Neural progenitor cell (in vitro differentiated cells): ENCODE data around the gene SRBD1. TPM values are rescaled to one million over a fixed set of nuclear protein-coding genes. Genes with fewer than 3 reads are reported as not detected.

Source experiments
- DNase-seq: peaks from one replicate; pipeline ENCODE4 v3.0.0-alpha.2; 2016; ENCODE audit warnings: low spot score
- H2AFZ ChIP-seq: fragments of 200-600 bp; sonication (generic); replicated peaks from 2 replicates; pipeline ENCODE4 v1.6.1; 2016; ENCODE audit warnings: antibody characterized with exemption
- H3F3A ChIP-seq: fragments of 200-600 bp; sonication (generic); 2 replicates; pipeline ENCODE4 v1.6.1; 2016; ENCODE audit warnings: antibody characterized with exemption, low read depth
- H3K27ac ChIP-seq: fragments of 200-600 bp; sonication (generic); 2 replicates; pipeline ENCODE4 v1.5.1; 2016; ENCODE audit warnings: mild to moderate bottlenecking
- H3K27me3 ChIP-seq: fragments of 200-600 bp; sonication (generic); 2 replicates; pipeline ENCODE4 v1.6.1; 2016; ENCODE audit warnings: mild to moderate bottlenecking, moderate library complexity
- H3K36me3 ChIP-seq: fragments of 200-600 bp; sonication (generic); 2 replicates; pipeline ENCODE4 v1.5.1; 2016
- H3K4me1 ChIP-seq: fragments of 200-600 bp; sonication (generic); 2 replicates; pipeline ENCODE4 v1.6.1; 2016; ENCODE audit warnings: mixed run types
- H3K4me2 ChIP-seq: fragments of 200-600 bp; sonication (generic); 2 replicates; pipeline ENCODE4 v1.6.1; 2016
- H3K4me3 ChIP-seq: fragments of 200-600 bp; sonication (generic); 2 replicates; pipeline ENCODE4 v1.5.1; 2016
- H3K79me2 ChIP-seq: fragments of 200-600 bp; sonication (generic); 2 replicates; pipeline ENCODE4 v1.6.1; 2016; ENCODE audit warnings: low read depth
- H3K9ac ChIP-seq: fragments of 200-600 bp; sonication (generic); 2 replicates; pipeline ENCODE4 v1.6.1; 2016
- H3K9me3 ChIP-seq: fragments of 200-600 bp; sonication (generic); 2 replicates; pipeline ENCODE4 v1.5.1; 2016; ENCODE audit warnings: low read depth
- H4K20me1 ChIP-seq: fragments of 200-600 bp; sonication (generic); 2 replicates; pipeline ENCODE4 v1.6.1; 2016; ENCODE audit warnings: low read depth
- H3K27ac Mint-ChIP-seq: 3 replicates; pipeline ENCODE4 v1.8.0; 2021; ENCODE audit warnings: mixed read lengths
- H3K27me3 Mint-ChIP-seq: 2 replicates; pipeline ENCODE4 v1.8.0; 2022; ENCODE audit warnings: low read depth, mild to moderate bottlenecking, inconsistent platforms, moderate library complexity, mixed read lengths; ENCODE audit not compliant: insufficient read depth
- H3K36me3 Mint-ChIP-seq: 3 replicates; pipeline ENCODE4 v1.8.0; 2021; ENCODE audit warnings: mixed read lengths
- H3K4me1 Mint-ChIP-seq: 3 replicates; pipeline ENCODE4 v1.8.0; 2021; ENCODE audit warnings: mixed read lengths
- H3K4me3 Mint-ChIP-seq: 3 replicates; pipeline ENCODE4 v1.8.0; 2021; ENCODE audit warnings: mild to moderate bottlenecking, moderate library complexity, mixed read lengths
- H3K9me3 Mint-ChIP-seq: 3 replicates; pipeline ENCODE4 v1.8.0; 2020; ENCODE audit warnings: mixed read lengths
- EZH2 ChIP-seq: fragments of 200-600 bp; sonication (generic); IDR thresholded peaks from 2 replicates; pipeline ENCODE4 v1.6.1; 2017; ENCODE audit warnings: antibody characterized with exemption, mild to moderate bottlenecking, moderate library complexity
- EZH2phosphoT487 ChIP-seq: fragments of 200-600 bp; sonication (generic); IDR thresholded peaks from 2 replicates; pipeline ENCODE4 v1.6.1; 2017; ENCODE audit warnings: antibody characterized with exemption
- total RNA-seq: library from RNA; depleted of rRNA; stranded (reverse); fragments of >200 nt; gene quantifications from 2 replicates; pipeline ENCODE4 v1.2.3, GENCODE V29; 2015; ENCODE audit warnings: low replicate concordance
- TF ChIP-seq, protein P1 (sequence below): fragments of 200-600 bp; sonication (generic); IDR thresholded peaks from 2 replicates; pipeline ENCODE4 v1.5.1; 2017; ENCODE audit warnings: antibody characterized with exemption, mild to moderate bottlenecking

SRBD1 gene
- total RNA-seq, 1 donor from 2014 or later, result 37.2 TPM

- H3K36me3 Mint-ChIP-seq, result no peaks in the 10 kb centered on the region
- no peaks in the 10 kb centered on the region for H3K27me3 ChIP-seq
- no peak overlapping the region for H3K27ac Mint-ChIP-seq
- DNase-seq, result no peak
- H3K9me3 Mint-ChIP-seq, result no peaks in the 10 kb centered on the region
- no peak overlapping the region for H3K27ac ChIP-seq
- H3K4me3 Mint-ChIP-seq, result no peak overlapping the region
- H3K4me1 ChIP-seq, result peaks cover 7% of the 10 kb centered on the region
- no peaks in the 10 kb centered on the region for H4K20me1 ChIP-seq
- H3K79me2 ChIP-seq, result no peaks in the 10 kb centered on the region
- no peak for TF ChIP-seq EZH2
- no peak for TF ChIP-seq EZH2phosphoT487
- no peaks in the 10 kb centered on the region for H3F3A ChIP-seq
- no peaks in the 10 kb centered on the region for H3K36me3 ChIP-seq
- no peak overlapping the region for H3K4me2 ChIP-seq
- no peak overlapping the region for H3K9ac ChIP-seq
- H3K27me3 Mint-ChIP-seq, result no peaks in the 10 kb centered on the region
- no peak overlapping the region for H3K4me3 ChIP-seq
- H3K4me1 Mint-ChIP-seq, result peaks cover 6% of the 10 kb centered on the region
- H2AFZ ChIP-seq, result no peak overlapping the region
- no peaks in the 10 kb centered on the region for H3K9me3 ChIP-seq
Observed at GRCh38 chr2:45401431-45401922, 209.6 kb downstream of the SRBD1 start.

GRCh38 chr2:45399040-45399784, 211.9 kb downstream of the SRBD1 start:
- H3K4me2 ChIP-seq, result no peak overlapping the region
- no peak overlapping the region for H3K9ac ChIP-seq
- H3F3A ChIP-seq, result no peaks in the 10 kb centered on the region
- peaks cover 7% of the 10 kb centered on the region for H3K4me1 ChIP-seq
- H2AFZ ChIP-seq, result no peak overlapping the region
- no peaks in the 10 kb centered on the region for H3K9me3 Mint-ChIP-seq
- H3K27ac ChIP-seq, result no peak overlapping the region
- no peaks in the 10 kb centered on the region for H3K79me2 ChIP-seq
- no peak for DNase-seq
- TF ChIP-seq EZH2, result no peak
- no peak for TF ChIP-seq EZH2phosphoT487
- TF ChIP-seq, protein P1, sequence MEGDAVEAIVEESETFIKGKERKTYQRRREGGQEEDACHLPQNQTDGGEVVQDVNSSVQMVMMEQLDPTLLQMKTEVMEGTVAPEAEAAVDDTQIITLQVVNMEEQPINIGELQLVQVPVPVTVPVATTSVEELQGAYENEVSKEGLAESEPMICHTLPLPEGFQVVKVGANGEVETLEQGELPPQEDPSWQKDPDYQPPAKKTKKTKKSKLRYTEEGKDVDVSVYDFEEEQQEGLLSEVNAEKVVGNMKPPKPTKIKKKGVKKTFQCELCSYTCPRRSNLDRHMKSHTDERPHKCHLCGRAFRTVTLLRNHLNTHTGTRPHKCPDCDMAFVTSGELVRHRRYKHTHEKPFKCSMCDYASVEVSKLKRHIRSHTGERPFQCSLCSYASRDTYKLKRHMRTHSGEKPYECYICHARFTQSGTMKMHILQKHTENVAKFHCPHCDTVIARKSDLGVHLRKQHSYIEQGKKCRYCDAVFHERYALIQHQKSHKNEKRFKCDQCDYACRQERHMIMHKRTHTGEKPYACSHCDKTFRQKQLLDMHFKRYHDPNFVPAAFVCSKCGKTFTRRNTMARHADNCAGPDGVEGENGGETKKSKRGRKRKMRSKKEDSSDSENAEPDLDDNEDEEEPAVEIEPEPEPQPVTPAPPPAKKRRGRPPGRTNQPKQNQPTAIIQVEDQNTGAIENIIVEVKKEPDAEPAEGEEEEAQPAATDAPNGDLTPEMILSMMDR, result no peak
- H3K27me3 ChIP-seq, result no peaks in the 10 kb centered on the region
- H3K4me3 Mint-ChIP-seq, result no peak overlapping the region
- H3K27me3 Mint-ChIP-seq, result no peaks in the 10 kb centered on the region
- no peaks in the 10 kb centered on the region for H3K36me3 Mint-ChIP-seq
- H4K20me1 ChIP-seq, result no peaks in the 10 kb centered on the region
- H3K27ac Mint-ChIP-seq, result no peak overlapping the region
- H3K36me3 ChIP-seq, result no peaks in the 10 kb centered on the region
- no peak overlapping the region for H3K4me3 ChIP-seq
- H3K4me1 Mint-ChIP-seq, result peaks cover 12% of the 10 kb centered on the region
- H3K9me3 ChIP-seq, result no peaks in the 10 kb centered on the region

GRCh38 chr2:45397292-45397691, 213.8 kb downstream of the SRBD1 start:
- Mint-ChIP-seq H3K4me1 (peaks cover 12% of the 10 kb centered on the region), H3K9me3 (no peaks in the 10 kb centered on the region), H3K27me3 (no peaks in the 10 kb centered on the region), H3K4me3 (no peak overlapping the region), H3K36me3 (peaks cover 5% of the 10 kb centered on the region), H3K27ac (no peak overlapping the region)
- Histone ChIP-seq H3K27ac (no peak overlapping the region), H3K4me1 (peaks cover 12% of the 10 kb centered on the region), H3F3A (no peaks in the 10 kb centered on the region), H3K79me2 (no peaks in the 10 kb centered on the region), H4K20me1 (no peaks in the 10 kb centered on the region), H3K4me3 (no peak overlapping the region), H3K9ac (no peak overlapping the region), H3K27me3 (no peaks in the 10 kb centered on the region), H3K4me2 (no peak overlapping the region), H3K9me3 (no peaks in the 10 kb centered on the region), H3K36me3 (no peaks in the 10 kb centered on the region), H2AFZ (no peak overlapping the region)
- no peak for TF ChIP-seq EZH2
- TF ChIP-seq, protein P1, result no peak
- no peak for TF ChIP-seq EZH2phosphoT487
- no peak for DNase-seq

GRCh38 chr2:45396671-45397070, 214.4 kb downstream of the SRBD1 start:
- Histone ChIP-seq H3K4me2 (no peak overlapping the region), H3K9me3 (no peaks in the 10 kb centered on the region), H3K27ac (no peak overlapping the region), H3K79me2 (no peaks in the 10 kb centered on the region), H3K27me3 (no peaks in the 10 kb centered on the region), H3K9ac (no peak overlapping the region), H3K4me1 (peaks cover 12% of the 10 kb centered on the region), H3K4me3 (no peak overlapping the region), H3K36me3 (no peaks in the 10 kb centered on the region), H3F3A (peaks cover under 1% of the 10 kb centered on the region), H2AFZ (no peak overlapping the region), H4K20me1 (no peaks in the 10 kb centered on the region)
- no peak overlapping the region for H3K27ac Mint-ChIP-seq
- no peaks in the 10 kb centered on the region for H3K27me3 Mint-ChIP-seq
- H3K4me1 Mint-ChIP-seq, result peaks cover 12% of the 10 kb centered on the region
- TF ChIP-seq EZH2phosphoT487, result no peak
- no peak for TF ChIP-seq EZH2
- TF ChIP-seq, protein P1, result no peak
- H3K4me3 Mint-ChIP-seq, result no peak overlapping the region
- no peak for DNase-seq
- peaks cover 5% of the 10 kb centered on the region for H3K36me3 Mint-ChIP-seq
- H3K9me3 Mint-ChIP-seq, result no peaks in the 10 kb centered on the region
